ENCODE results near the gene RAB11FIP4. TPM values are rescaled to one million over a fixed set of nuclear protein-coding genes. Genes with fewer than 3 reads are reported as not detected.

The RAB11FIP4 gene
- total and polyA plus RNA-seq, 2 donors (not counting 3 experiments of a cell fraction or from before 2014, with no cell fraction given) = 0.08 to 0.38 TPM

DNA sequence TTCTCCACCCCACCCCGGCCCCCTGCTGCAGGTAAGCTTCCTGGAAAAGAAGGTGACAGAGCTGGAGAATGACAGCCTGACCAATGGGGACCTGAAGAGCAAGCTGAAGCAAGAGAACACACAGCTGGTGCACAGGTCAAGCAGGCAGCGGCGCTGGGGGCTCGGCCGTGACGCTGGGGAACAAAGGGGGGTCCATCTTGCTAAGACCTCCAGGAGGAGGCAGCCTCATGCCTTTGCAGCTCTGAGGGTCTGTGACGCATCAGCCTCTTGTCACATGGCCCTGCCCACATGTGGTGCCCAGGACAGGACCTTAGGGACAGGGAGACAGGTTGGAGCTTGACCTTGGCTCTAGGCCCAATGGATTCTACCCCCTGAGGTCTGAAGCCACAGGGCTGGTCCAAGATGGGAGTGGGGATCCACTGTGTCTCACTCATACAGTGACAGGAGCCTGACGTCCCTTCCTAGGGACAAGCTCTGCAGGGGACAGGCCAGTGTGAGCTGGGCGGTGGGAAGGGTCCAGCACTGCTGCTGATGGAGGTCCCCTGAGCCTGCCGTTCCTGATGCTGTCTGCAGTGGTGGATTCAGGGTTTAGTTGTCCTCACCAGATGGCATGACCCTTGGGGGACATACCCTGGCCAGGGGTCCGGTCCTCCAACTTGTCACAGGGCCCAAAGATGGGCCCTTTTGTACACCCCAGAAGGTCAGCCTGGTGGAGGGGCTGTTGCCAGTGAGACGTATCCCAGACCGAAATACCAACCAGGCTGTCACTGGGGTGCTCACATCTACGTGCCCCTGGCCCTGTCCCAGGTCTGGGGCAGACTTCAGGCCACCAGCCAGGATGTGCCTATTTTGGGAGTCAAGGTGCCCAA lies 132.6 kb downstream of the RAB11FIP4 start:
- dilution Hi-C loops (cut with MboI; ENCODE audit: extremely low pct_ligation_motif_present, low sequenced_read_pairs) (no loop called here), intact Hi-C loops (cut with micrococcal nuclease) (loop anchor here (2.0 kb wide), 1 partner anchor 77 kb away; no protein-coding TSS in a partner anchor)
- Histone ChIP-seq H3K9ac (replicated peaks; ENCODE audit: extremely low read depth, insufficient read depth, low read length) (no peak overlapping the region), H3K27ac (ENCODE audit: insufficient read depth, low read depth, low read length) (no peak overlapping the region), H3K9me1 (replicated peaks; ENCODE audit: control insufficient read depth, extremely low read depth, insufficient read depth, low read length) (no peaks in the 10 kb centered on the region), H3K4me1 (ENCODE audit: control insufficient read depth, extremely low read depth, insufficient read depth, low read length) (no peaks in the 10 kb centered on the region), H4K20me1 (replicated peaks; ENCODE audit: control insufficient read depth, extremely low read depth, insufficient read depth, low read length) (no peaks in the 10 kb centered on the region), H3K9me3 (replicated peaks; ENCODE audit: control insufficient read depth, insufficient read depth, low read length) (no peaks in the 10 kb centered on the region), H3K36me3 (ENCODE audit: control insufficient read depth in 2 of 2, extremely low read depth in 1 of 2, insufficient read depth in 2 of 2, low read length in 2 of 2) (no peaks in the 10 kb centered on the region), H3K79me2 (ENCODE audit: control insufficient read depth, insufficient read depth, low read length) (no peaks in the 10 kb centered on the region), H3K27me3 (ENCODE audit: control insufficient read depth in 2 of 2, insufficient read depth in 2 of 2, low read length in 2 of 2) (no peaks in the 10 kb centered on the region), H2AFZ (ENCODE audit: low read depth, low read length) (no peak overlapping the region), H3K4me3 (replicated peaks in 1 of 3; ENCODE audit: insufficient read depth in 1 of 3, low read depth in 1 of 3, low read length in 3 of 3) (no peak overlapping the region), H3K4me2 (ENCODE audit: insufficient read depth, low read length) (no peak overlapping the region)
- ChIA-PET POLR2A (no interaction called here), CTCF (interaction anchor here (0.8 to 10.2 kb wide), 14 partner anchors 10 to 319 kb away, joined by 3 to 92 read pairs (median 5); no protein-coding TSS in a partner anchor)
- FAIRE-seq (no peak), DNase-seq (ENCODE audit: low read depth, low spot score) (no peak)
- no TSS peak for BruUV-seq (replicated peaks)
- no peak for TF ChIP-seq MYC (IDR thresholded peaks at IDR 0.05; ENCODE audit: low read depth, low read length)
- TF ChIP-seq POLR2A (IDR thresholded peaks at IDR 0.05; ENCODE audit: low read depth, low read length) = no peak
- no peak for TF ChIP-seq GATA2 (IDR thresholded peaks at IDR 0.05; ENCODE audit: insufficient read depth, insufficient read length, low read depth, low read length)
- TF ChIP-seq POLR2AphosphoS5 (IDR thresholded peaks at IDR 0.05; ENCODE audit: insufficient read depth, low read depth, low read length) = no peak
- TF ChIP-seq, protein P1, sequence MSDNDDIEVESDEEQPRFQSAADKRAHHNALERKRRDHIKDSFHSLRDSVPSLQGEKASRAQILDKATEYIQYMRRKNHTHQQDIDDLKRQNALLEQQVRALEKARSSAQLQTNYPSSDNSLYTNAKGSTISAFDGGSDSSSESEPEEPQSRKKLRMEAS (IDR thresholded peaks at IDR 0.05; ENCODE audit: insufficient read depth, insufficient read length) = no peak
- TF ChIP-seq FOS (IDR thresholded peaks at IDR 0.05; ENCODE audit: borderline replicate concordance, insufficient read depth, low read length) = no peak
